HG03039 (cell line): ENCODE measurements around the gene SDR42E1.
A peak's percentile ranks its signal among the peaks of the same experiment; 100 is the strongest.

ENCODE experiments used
- ATAC-seq: cut with Tn5 transposase; IDR thresholded peaks from one replicate; pipeline ENCODE4 v1.9.1; 2021; ENCODE audit warnings: mild to moderate bottlenecking, moderate library complexity; ENCODE audit not compliant: unreplicated experiment

SDR42E1 gene, protein sequence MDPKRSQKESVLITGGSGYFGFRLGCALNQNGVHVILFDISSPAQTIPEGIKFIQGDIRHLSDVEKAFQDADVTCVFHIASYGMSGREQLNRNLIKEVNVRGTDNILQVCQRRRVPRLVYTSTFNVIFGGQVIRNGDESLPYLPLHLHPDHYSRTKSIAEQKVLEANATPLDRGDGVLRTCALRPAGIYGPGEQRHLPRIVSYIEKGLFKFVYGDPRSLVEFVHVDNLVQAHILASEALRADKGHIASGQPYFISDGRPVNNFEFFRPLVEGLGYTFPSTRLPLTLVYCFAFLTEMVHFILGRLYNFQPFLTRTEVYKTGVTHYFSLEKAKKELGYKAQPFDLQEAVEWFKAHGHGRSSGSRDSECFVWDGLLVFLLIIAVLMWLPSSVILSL

GRCh38 chr16:82011199-82011641 lies at the start of gene SDR42E1:
Gene SDR42E1 (minus strand): TSS chr16:82011470. CDS start chr16:82000858, 10,612 bp downstream.
- ATAC-seq = peak; percentile 91

DNA sequence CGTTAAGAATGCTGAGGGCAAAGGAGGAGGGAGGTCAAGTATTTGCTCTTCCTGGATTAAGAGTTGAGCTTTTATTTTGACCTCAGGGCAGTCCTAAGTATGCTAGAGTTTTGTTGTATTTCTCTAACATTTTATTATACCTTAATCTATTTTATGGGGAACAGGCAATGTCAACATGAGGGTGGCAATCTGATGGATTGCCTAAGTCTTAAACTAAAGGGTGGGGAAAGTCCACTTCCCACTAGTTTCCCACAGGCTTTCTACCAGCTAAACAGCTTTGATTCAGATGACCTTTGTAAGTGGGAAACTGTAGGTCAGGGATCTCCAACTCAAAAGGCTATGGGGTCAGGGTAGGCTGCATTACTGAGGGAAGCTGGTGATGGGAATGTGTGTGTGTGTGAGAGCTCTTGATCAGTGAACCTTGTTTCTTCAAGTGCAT lies 48.7 kb upstream of the SDR42E1 start:
- no peak for ATAC-seq

GRCh38 chr16:82059161-82059982 lies 48.1 kb upstream of the SDR42E1 start:
- ATAC-seq = no peak

- ATAC-seq = no peak
These were observed 45.3 kb upstream of the SDR42E1 start for GRCh38 chr16:82056550-82056896.

DNA sequence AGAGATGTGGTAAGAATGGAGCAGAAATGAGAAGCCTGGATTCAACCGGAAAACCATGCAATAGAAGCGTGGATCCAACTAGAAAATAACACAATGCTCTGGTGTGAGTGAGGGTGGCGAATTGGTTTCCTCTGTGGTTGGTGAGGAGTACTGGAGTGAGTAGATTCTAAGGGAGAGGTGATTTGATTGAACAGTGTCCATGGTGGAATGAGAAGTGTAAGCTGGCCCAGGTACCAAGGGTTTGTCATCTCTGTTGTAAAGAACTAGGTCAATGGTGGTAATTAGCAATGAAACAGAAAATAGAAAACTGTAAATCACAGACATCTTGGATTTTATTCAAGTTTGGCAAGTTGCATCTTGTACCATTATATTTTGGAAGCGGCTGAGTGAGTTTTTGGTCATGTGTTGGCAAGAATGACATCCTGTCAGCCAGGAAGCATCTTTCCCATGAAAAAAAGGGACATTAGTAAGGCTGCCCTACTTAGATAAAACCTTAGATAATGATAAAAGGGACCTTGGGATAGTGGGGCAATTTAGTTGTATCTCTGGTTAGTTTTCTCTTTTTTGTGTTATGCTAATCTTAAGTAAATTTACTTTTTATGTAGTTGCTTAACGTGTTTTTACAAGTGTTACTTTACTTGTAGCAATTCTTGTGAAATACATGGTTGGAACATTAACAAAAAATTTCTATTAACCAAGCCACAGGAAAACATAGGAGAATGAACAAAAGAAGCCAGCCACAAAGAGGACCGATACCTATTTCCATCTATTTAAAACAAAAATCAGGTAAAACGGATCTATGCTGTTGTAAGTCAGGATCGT lies 44.7 kb upstream of the SDR42E1 start:
- no peak for ATAC-seq

GRCh38 chr16:82055117-82055516 lies 43.8 kb upstream of the SDR42E1 start:
- ATAC-seq = no peak

- no peak for ATAC-seq
These were observed 40.4 kb upstream of the SDR42E1 start for GRCh38 chr16:82051656-82052055.

- ATAC-seq = no peak
These were observed 39.7 kb upstream of the SDR42E1 start for GRCh38 chr16:82050909-82051357.

GRCh38 chr16:82050506-82050905 lies 39.2 kb upstream of the SDR42E1 start:
- no peak for ATAC-seq

DNA sequence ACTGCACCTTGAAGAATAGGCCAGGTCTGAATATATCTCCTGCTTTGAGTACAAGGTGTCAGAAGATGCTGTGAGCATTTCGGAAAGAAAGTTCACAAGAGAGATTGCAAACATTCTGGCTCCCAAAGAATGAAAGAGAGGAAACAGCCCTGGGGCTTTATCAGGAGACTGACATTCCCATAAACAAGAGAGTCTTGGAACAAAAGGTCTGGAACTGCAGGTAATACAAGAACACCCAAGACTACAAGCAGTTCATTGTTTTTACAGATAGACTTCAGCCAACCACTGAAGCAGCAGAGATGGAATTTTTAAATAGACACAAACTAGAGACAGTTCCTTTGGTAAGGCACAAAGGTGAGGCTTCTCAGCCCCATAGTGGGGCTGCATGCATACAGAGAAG lies 38.2 kb upstream of the SDR42E1 start:
- ATAC-seq = no peak

DNA sequence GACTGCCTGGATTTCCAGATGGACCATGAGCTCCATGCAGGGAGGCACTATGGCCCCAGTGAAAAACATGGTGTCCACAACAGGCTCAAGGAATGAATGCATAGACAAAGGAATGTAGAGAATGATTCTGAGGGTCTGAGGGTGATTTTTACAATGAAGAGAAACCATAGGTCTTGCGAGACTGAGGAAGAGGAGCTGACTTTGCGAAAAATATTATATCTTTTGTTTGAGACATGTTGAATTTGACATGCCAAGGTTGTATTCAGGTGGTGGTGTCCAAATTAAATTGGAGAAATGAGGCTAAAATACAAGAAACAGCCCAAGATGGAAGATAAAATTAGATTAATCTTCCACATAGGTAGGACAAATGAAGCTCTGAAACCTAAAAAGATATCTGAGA lies 36.5 kb upstream of the SDR42E1 start:
- no peak for ATAC-seq

DNA sequence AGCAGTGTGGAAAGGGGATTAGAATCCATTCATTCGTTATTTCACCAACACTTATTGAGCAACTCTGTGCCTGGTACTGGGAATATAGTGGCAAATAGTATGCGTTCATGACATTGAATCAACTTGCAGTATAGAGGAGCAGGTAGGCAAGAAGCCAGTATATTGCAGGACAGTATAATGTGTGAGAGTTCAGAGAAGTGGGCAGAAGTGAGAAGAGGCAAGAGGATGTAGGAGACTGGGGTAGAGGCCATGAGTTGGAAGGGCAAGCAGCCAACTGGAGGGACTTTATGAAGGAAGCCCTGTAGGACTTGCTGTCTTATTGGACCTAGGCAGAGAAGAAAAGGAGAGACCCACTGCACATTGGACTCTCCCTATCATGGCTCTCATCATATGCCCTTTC lies 36.1 kb upstream of the SDR42E1 start:
- no peak for ATAC-seq

GRCh38 chr16:82046941-82047340 lies 35.7 kb upstream of the SDR42E1 start:
- no peak for ATAC-seq

DNA sequence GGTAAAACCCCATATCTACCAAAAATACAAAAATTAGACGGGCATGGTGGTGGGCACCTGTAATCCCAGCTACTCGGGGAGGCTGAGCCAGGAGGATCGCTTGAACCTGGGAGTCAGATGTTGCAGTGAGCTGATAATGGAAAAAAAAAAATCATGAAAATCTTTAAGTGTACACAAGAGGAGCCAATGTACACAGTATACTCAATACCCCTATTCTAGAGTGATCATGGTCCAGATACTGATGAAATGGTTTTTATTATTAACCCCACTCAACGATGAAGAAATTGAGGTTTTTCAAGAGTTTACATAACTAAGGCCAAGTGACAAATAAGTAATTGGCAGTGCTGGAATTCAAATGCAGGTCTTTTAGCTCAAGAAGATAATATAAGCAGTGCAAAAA lies 35.3 kb upstream of the SDR42E1 start:
- no peak for ATAC-seq

- no peak for ATAC-seq
These were observed 34.2 kb upstream of the SDR42E1 start for GRCh38 chr16:82045465-82045864.

GRCh38 chr16:82044585-82044911 lies 33.3 kb upstream of the SDR42E1 start:
- ATAC-seq = no peak

DNA sequence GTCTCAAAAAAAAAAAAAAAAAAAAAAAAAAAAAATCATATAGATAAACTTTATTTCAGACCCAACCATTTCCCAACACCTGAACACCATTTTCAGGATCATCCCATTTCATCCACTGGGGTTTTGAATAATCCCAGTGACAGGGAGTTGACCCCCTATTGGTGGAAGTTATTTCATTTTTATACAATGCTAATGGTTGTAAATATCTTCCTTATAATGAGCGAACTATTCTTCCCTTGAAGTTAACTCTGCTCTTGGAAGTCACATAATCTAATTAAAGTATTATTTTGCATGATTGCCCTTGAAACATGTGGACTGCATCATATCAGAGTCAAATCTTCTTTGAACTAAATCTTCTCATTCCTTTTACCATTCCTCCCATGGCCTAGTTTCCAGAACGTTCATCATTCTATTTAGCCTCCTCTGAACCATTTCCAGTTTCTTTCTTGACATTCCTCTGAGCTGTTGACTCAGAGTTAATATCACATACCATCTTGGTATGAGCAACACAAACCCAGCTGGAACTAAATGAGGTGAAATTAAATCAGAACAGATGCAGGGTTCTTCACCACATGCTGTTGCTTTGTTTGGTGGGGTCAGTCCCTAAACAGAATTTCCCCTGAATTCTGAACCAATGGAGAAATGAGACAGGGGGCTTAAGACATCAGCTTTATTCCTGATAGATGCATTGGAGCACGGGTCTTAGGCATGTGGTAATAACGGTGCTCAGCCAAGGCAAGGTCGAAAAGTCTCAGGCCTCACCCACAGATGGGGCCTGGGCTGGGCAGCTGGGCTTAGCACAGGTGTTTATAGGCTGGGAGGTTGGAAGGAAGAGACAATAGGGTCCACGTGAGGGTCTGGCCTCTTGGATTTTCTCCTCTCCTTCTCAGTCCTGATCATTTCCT lies 32.7 kb upstream of the SDR42E1 start:
- no peak for ATAC-seq

DNA sequence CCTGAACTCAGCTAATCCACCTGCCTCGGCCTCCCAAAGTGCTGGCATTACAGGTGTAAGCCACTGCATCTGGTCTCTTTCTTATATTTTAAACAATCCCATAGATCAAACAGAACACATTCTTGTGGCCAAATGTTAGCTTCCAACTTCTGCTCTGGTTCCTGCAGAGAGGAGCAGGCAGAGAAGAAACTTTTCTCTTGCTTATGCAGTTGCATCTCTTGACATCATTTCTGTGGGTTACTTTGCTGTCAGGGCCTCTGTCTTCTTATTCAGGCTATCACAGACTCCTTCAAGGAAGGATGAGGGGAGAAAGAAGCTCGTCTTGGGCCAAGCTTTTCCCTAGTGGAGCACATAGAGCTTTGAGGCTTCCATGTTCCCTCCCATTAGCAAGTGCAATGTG lies 31.6 kb upstream of the SDR42E1 start:
- ATAC-seq = no peak

- ATAC-seq = no peak
These were observed 30.9 kb upstream of the SDR42E1 start for GRCh38 chr16:82042144-82042543.

- no peak for ATAC-seq
These were observed 30.3 kb upstream of the SDR42E1 start for GRCh38 chr16:82041542-82041941.
